Stimulated activated naive CD4-positive, alpha-beta T cell (primary cell): ENCODE results near the gene WDR19.

Source experiments
- DNase-seq, 6 experiments: peaks; one replicate each; lab custom pipeline; 2025; lab: John Stamatoyannopoulos, UW

The WDR19 gene

GRCh38 chr4:39303871-39304270, 121.5 kb downstream of the WDR19 start:
- no peak for DNase-seq

- DNase-seq, result no peak
Observed at GRCh38 chr4:39304651-39305050, 122.3 kb downstream of the WDR19 start.

GRCh38 chr4:39305912-39306677, 123.8 kb downstream of the WDR19 start:
- DNase-seq, result no peak

- no peak for DNase-seq
Observed at GRCh38 chr4:39308611-39309010, 126.3 kb downstream of the WDR19 start.

GRCh38 chr4:39312816-39313215, 130.5 kb downstream of the WDR19 start:
- no peak for DNase-seq

DNA sequence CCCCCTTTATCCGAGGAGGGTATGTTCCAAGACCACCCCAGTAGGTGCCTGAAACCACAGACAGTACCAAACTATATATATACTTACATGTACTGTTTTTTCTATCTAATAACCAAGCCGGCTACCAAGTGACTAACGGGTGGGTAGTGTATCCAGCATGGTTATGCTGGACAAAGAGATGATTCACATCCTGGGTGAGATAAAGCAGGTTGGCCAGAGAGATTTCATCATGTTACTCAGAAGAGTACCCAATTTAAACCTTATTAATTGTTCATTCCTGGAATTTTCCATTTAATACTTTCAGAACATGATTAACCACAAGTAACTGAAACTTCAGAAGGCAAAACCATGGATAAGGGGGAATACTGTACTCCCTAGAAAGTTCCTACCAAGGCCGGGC, 137.3 kb downstream of the WDR19 start:
- no peak for DNase-seq

DNA sequence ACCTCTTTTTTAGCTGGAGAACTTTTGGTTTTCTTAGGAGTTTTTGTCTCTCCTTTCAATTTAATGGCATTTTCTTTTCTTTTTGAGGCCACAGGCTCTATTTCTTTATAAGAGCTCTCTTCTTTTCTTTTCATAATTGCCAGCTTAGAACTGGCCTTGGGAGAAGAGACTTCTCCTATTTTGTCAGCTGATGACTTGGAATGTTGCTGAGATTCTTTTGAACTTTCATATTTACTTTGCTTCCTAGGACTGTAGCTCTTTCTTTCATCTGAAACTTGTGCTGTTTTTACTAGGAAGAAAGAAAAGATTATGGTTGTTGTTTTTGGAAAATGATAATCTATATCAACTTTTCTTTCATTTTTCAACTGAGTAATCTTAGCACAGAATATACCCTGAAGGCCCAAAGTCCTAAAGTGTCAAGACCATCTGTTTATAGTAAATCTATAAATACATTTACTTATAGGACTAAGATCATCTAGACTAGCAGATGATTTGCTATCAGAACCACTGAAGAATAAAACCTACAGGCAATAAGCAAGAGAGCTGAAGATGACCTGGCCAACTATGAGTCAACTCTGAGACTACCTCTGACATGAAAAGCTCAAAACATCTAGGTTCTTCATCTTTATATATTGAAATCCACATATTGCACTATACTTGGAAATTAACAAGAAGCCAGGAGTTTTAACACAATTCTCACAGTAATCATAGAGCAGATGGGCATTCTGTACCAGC, 138.2 kb downstream of the WDR19 start:
- DNase-seq, result no peak

DNA sequence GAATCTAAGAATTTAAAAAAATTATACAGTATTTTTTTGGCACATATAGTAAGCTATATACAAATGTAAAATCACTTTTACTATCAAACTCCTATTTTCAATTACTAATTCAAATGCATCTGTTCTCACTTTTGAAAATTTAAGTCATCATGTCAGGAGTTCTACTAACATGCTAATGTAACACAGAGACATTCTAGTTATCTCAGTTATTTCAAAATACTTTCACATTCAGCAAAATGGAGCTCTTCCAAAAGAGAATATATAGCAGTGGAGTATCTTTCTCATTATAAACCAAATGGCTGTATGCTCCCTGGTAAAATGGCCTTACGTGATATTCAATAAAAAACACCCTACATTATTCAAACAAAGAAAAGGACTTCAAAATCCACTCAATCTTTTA, 141.5 kb downstream of the WDR19 start:
- no peak for DNase-seq

- no peak for DNase-seq
Observed at GRCh38 chr4:39324446-39324845, 142.1 kb downstream of the WDR19 start.

DNA sequence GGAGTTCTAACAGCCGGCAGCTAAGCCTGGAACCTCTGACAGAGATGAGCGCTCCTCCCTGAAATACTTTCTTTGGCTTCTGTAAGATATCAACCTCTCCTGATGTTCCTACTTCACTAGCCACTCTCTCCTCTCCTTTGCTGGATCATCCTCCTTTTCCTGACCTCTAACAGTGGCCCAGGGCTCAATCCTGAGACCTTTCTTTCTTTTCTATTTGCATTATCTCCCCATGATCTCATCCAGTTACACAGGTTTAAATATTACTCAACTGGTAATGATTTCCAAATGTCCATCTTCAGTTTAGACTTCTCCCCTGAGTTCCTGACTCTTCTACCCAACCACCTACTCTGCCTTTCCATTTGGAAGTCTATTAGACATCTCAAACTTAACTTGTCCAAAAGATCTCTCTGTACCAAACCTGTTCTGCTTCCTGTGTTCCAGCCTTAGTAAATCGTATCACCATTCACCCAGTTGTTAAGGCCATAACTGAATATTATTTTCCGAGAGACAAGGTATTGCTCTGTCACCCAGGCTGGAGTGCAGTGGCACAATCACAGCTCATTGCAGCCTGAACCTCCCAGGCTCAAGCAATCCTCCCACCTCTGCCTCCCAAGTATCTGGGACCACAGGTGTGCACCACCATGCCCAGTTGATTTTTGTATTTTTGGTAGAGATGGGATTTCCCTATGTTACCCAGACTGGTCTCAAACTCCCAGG, 142.7 kb downstream of the WDR19 start:
- no peak for DNase-seq

DNA sequence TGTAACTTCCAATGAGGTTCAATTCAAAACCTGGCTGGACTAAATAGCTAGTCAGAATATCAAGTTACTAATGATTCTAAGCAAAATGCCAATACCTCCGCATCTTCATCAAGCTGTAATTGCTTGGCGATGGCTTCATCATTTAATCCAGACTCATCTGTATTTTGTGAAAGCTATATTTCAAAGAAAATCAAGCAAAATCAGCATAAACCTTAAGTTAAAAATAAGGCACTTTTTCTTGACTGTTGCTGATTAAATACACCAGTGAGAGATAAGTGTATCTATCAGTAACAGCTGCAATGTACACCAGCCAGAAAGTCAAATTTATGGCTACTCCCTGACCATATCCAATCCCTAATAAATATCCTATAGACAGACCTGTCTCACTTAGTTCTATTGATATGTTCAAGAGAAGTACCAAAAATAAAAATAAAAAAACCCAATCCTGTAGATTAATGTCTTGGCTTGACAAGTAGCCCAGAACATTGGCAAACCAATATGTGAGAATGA, 144.2 kb downstream of the WDR19 start:
- DNase-seq, result no peak

DNA sequence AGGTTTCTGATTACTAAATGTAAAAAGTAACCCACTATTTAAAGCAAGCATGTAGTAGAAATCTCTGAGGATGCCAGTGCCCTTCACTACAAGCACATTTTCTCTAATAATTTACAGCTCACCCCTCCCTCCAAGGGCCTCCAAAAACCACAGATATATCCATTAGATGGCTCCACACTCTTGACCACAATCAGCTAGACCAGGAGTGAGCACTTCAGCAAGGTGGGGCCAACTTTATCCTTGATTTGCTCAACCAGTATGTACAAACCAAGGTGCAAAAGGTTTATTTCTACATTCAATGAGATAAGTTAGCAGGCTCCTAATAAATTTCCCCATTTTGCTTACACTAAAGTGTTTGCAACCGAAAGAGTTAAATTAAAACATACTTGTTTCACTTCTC, 148.0 kb downstream of the WDR19 start:
- no peak for DNase-seq

- no peak for DNase-seq
Observed at GRCh38 chr4:39331191-39331590, 148.9 kb downstream of the WDR19 start.
